GM12878 (cell line): Measurements from ENCODE around the gene SLC6A17. TPM values are rescaled to one million over a fixed set of nuclear protein-coding genes. Genes with fewer than 3 reads are reported as not detected.

Experiments
- CHD4 ChIP-seq: fragments of 200-600 bp; sonication (generic); IDR thresholded peaks from 2 replicates; pipeline ENCODE4 v1.6.1; 2016; ENCODE audit warnings: mild to moderate bottlenecking
- E2F4 ChIP-seq: IDR thresholded peaks from 2 replicates; pipeline ENCODE4 v1.6.1; 2012; ENCODE audit warnings: low read depth, low read length, improper control_type of control experiment
- EP300 ChIP-seq, 2 experiments: fragments of 150-350 bp in 1 of 2; IDR thresholded peaks; 2 replicates each; pipeline ENCODE4 v1.6.1; 2011 to 2012; ENCODE audit warnings: low read depth in 2 of 2, low read length in 2 of 2, borderline replicate concordance in 1 of 2, improper control_type of control experiment in 1 of 2, inconsistent platforms in 1 of 2; ENCODE audit not compliant: control insufficient read depth in 1 of 2
- ESRRA ChIP-seq: IDR thresholded peaks from 2 replicates; pipeline ENCODE4 v1.6.1; 2012; ENCODE audit warnings: mild to moderate bottlenecking, low read length, improper control_type of control experiment
- ETV6 ChIP-seq, 2 experiments: fragments of 450-650 bp in 1 of 2; IDR thresholded peaks in 1 of 2; conservative IDR thresholded peaks in 1 of 2; 2 replicates each; pipeline ENCODE4 v1.6.1; 2014; ENCODE audit warnings: antibody characterized with exemption in 1 of 2, borderline replicate concordance in 1 of 2, low read depth in 1 of 2, mild to moderate bottlenecking in 1 of 2, moderate library complexity in 1 of 2
- FOXK2 ChIP-seq: fragments of 450-650 bp; IDR thresholded peaks from 2 replicates; pipeline ENCODE4 v1.6.1; 2017; ENCODE audit warnings: mild to moderate bottlenecking, moderate library complexity
- HCFC1 ChIP-seq: fragments of 150-350 bp; IDR thresholded peaks from 2 replicates; pipeline ENCODE4 v1.6.1; 2014; ENCODE audit warnings: low read length
- MYC ChIP-seq: IDR thresholded peaks from 2 replicates; pipeline ENCODE4 v1.6.1; 2011; ENCODE audit warnings: mild to moderate bottlenecking, low read length, moderate library complexity, inconsistent platforms; ENCODE audit not compliant: insufficient read depth, insufficient replicate concordance, insufficient read length, severe bottlenecking
- POLR2A ChIP-seq: IDR thresholded peaks from 2 replicates; pipeline ENCODE4 v1.6.1; 2011; ENCODE audit warnings: low read depth, mild to moderate bottlenecking, low read length
- RBBP5 ChIP-seq: fragments of 200-600 bp; sonication (generic); conservative IDR thresholded peaks from 2 replicates; pipeline ENCODE4 v1.6.1; 2016
- REST ChIP-seq: IDR thresholded peaks from 2 replicates; pipeline ENCODE4 v1.6.1; 2012; ENCODE audit warnings: mild to moderate bottlenecking, low read depth, low read length
- SKIL ChIP-seq: fragments of 450-650 bp; IDR thresholded peaks from 2 replicates; pipeline ENCODE4 v1.6.1; 2017; ENCODE audit warnings: mild to moderate bottlenecking, low read depth, inconsistent platforms; ENCODE audit not compliant: poor library complexity, severe bottlenecking
- SMAD1 ChIP-seq: fragments of 450-650 bp; IDR thresholded peaks from 2 replicates; pipeline ENCODE4 v1.6.1; 2018; ENCODE audit warnings: mild to moderate bottlenecking, low read depth; ENCODE audit not compliant: partially characterized antibody
- STAT1 ChIP-seq: fragments of 450-650 bp; conservative IDR thresholded peaks from 2 replicates; pipeline ENCODE4 v1.6.1; 2014; ENCODE audit warnings: antibody characterized with exemption, mild to moderate bottlenecking
- ZBTB4 ChIP-seq: fragments of 450-650 bp; formaldehyde crosslinking; IDR thresholded peaks from 2 replicates; pipeline ENCODE4 v1.4.0; 2022; ENCODE audit warnings: mild to moderate bottlenecking, moderate library complexity
- polyA plus RNA-seq, 11 experiments: library from polyadenylated mRNA; depleted of rRNA in 4 of 11; unstranded in 6 of 11; stranded (reverse) in 5 of 11; fragments of >200 nt; fragmentation: Nextera tagmentation in 4 of 11; fragmentation: Illumina TruSeq in 1 of 11; extraction: Ambion mirVana in 4 of 11; extraction: Trizol in 1 of 11; gene quantifications; 1 replicate in 1 of 11; 2 replicates in 10 of 11; pipeline versions ENCODE4 v1.2.1 to v1.2.3, GENCODE V29; 2011 to 2016; ENCODE audit warnings: inconsistent platforms in 2 of 11, missing spikeins in 2 of 11, low read depth in 1 of 11
- total RNA-seq, 4 experiments: library from RNA; depleted of rRNA in 3 of 4; stranded (reverse); fragments of >200 nt in 3 of 4; fragmentation: Illumina TruSeq in 1 of 4; extraction: Trizol in 1 of 4; gene quantifications; 2 replicates each; pipeline versions ENCODE4 v1.2.1 to v1.2.3, GENCODE V29; 2013 to 2021

Gene SLC6A17
- total and polyA plus RNA-seq, 10 of the 15 experiments (the other 5 are each of a cell fraction or from before 2014, with no cell fraction given) = not detected

GRCh38 chr1:110243574-110243973, 93.3 kb downstream of the SLC6A17 start (continued):
- TF ChIP-seq E2F4 (no peak), ESRRA (no peak), RBBP5 (no peak), HCFC1 (no peak), ETV6 (conservative IDR thresholded peaks at IDR 0.05 in 1 of 2, IDR thresholded peaks at IDR 0.05 in 1 of 2; ENCODE audit: borderline replicate concordance in 1 of 2, low read depth in 1 of 2) (peak in 1 of 2 experiments; percentile 38; a peak in 1 of 4 replicates), REST (no peak), CHD4 (no peak), SKIL (peak; percentile 99), SMAD1 (no peak), FOXK2 (no peak; the same call in 1 of the 2 replicates), POLR2A (no peak), STAT1 (no peak), EP300 (IDR thresholded peaks at IDR 0.05; ENCODE audit: borderline replicate concordance in 1 of 2, control insufficient read depth in 1 of 2, low read depth in 2 of 2, low read length in 2 of 2) (peak in 1 of 2 experiments; percentile 38; a peak in 1 of 4 replicates), ZBTB4 (no peak), MYC (no peak)
